Effector memory CD8-positive, alpha-beta T cell (primary cell): ENCODE results near the gene LRRC4B.
A peak's percentile ranks its signal among the peaks of the same experiment; 100 is the strongest.
"Not testable (repeated sequence)": the region's sequence is repeated elsewhere in the genome, so short reads cannot be mapped to it uniquely, and the experiment has no call there.

Experiments
- ATAC-seq: fragments of 150-1000 bp; cut with Tn5 transposase; replicated peaks from 2 replicates; pipeline ENCODE4 v1.10.0; 2021; ENCODE audit warnings: mild to moderate bottlenecking, moderate library complexity
- DNase-seq, 3 experiments: peaks; one replicate each; pipeline ENCODE4 v3.0.0; 2021
- H3K27ac Mint-ChIP-seq, 2 donors: one replicate each; pipeline ENCODE4 v1.8.0; 2022; ENCODE audit warnings: mild to moderate bottlenecking in 2 of 2, mixed read lengths in 2 of 2, moderate library complexity in 2 of 2
- H3K27me3 Mint-ChIP-seq, 2 donors: one replicate each; pipeline ENCODE4 v1.8.0; 2022; ENCODE audit warnings: mixed read lengths in 2 of 2
- H3K36me3 Mint-ChIP-seq: one replicate; pipeline ENCODE4 v1.8.0; 2022; ENCODE audit warnings: mild to moderate bottlenecking, moderate library complexity, mixed read lengths; ENCODE audit not compliant: insufficient read depth
- H3K4me1 Mint-ChIP-seq, 2 donors: one replicate each; pipeline ENCODE4 v1.8.0; 2022; ENCODE audit warnings: low read depth in 2 of 2, mixed read lengths in 2 of 2
- H3K4me3 Mint-ChIP-seq, 2 donors: one replicate each; pipeline ENCODE4 v1.8.0; 2022; ENCODE audit warnings: mild to moderate bottlenecking in 2 of 2, mixed read lengths in 2 of 2, moderate library complexity in 2 of 2
- H3K9me3 Mint-ChIP-seq, 2 donors: one replicate each; pipeline ENCODE4 v1.8.0; 2022; ENCODE audit warnings: mixed read lengths in 2 of 2

LRRC4B gene

GRCh38 chr19:50542943-50543342, 25.3 kb downstream of the LRRC4B start:
- Mint-ChIP-seq H3K4me1 (no peaks in the 10 kb centered on the region), H3K27me3 (peaks cover 4 to 30% of the 10 kb centered on the region in 2 donors), H3K27ac (no peak overlapping the region), H3K4me3 (no peak overlapping the region), H3K36me3 (no peaks in the 10 kb centered on the region), H3K9me3 (no peaks in the 10 kb centered on the region)
- no peak for ATAC-seq
- no peak for DNase-seq

- Mint-ChIP-seq H3K4me1 (no peaks in the 10 kb centered on the region), H3K36me3 (no peaks in the 10 kb centered on the region), H3K9me3 (peaks cover 5 to 8% of the 10 kb centered on the region in 2 donors), H3K27me3 (peaks cover 26 to 36% of the 10 kb centered on the region in 2 donors), H3K4me3 (no peak overlapping the region), H3K27ac (no peak overlapping the region)
- peak; percentile 32 to 51 (median 50) for DNase-seq
- ATAC-seq = peak; percentile 33
Observed at GRCh38 chr19:50537769-50538230, 30.4 kb downstream of the LRRC4B start.

DNA sequence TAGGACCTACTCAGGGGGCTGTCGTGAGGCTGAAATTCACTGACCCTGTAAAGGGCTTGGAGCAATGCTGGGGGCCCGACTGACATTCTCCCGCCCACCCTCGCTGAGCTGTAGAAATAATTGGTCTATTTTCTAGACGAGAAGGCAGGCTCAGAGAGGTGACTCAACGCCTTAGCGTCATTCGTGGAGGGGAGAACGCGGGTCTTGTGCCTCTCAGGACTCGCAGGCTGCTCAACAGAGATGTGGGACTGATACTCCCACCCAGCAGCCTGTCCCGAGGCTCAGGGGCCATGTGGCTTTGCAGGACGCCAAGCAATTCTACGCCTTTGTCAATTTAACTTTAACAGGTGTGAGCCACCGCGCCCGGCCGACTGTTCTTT, 30.9 kb downstream of the LRRC4B start:
- Mint-ChIP-seq H3K27me3 (peaks cover 31 to 40% of the 10 kb centered on the region in 2 donors), H3K36me3 (no peaks in the 10 kb centered on the region), H3K9me3 (peaks cover 7 to 13% of the 10 kb centered on the region in 2 donors), H3K27ac (no peak overlapping the region), H3K4me3 (no peak overlapping the region), H3K4me1 (no peaks in the 10 kb centered on the region)
- DNase-seq (no peak), ATAC-seq (no peak)

DNA sequence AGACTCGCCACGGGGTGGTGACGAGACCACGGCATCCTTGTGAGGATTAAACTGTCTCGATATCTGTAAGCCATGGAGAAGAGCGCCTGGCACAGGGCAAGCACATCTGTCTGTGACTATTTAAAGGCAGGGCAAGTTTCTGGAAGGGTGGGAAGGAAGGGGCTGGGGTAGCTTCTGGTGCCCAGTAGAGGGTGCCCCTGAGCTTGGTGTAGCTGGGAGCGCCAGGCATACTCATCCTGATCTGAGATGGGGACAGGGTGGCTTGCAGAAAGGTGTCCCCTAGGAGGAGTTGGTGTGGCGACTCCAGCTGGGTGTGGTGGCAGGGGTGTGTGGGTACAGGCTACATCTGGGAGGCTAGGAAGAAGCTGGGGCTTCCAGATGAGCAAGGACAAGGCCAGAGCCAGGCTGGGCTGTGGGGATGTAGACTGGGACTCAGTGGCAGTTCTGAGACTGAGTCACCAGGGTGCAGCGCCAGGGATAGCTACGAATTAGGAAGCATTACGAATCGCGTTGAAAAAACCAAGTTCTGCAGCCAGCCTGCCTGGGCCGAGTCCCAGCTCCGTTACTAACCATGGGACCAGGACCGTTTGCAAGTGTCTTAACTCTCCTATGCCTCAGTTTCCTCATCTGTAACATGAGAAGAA, 31.5 kb downstream of the LRRC4B start:
- Mint-ChIP-seq H3K27me3 (peaks cover 34 to 40% of the 10 kb centered on the region in 2 donors), H3K9me3 (peaks cover 7 to 16% of the 10 kb centered on the region in 2 donors), H3K27ac (no peak overlapping the region), H3K4me1 (no peaks in the 10 kb centered on the region), H3K4me3 (no peak overlapping the region), H3K36me3 (no peaks in the 10 kb centered on the region)
- no peak for ATAC-seq
- no peak for DNase-seq

DNA sequence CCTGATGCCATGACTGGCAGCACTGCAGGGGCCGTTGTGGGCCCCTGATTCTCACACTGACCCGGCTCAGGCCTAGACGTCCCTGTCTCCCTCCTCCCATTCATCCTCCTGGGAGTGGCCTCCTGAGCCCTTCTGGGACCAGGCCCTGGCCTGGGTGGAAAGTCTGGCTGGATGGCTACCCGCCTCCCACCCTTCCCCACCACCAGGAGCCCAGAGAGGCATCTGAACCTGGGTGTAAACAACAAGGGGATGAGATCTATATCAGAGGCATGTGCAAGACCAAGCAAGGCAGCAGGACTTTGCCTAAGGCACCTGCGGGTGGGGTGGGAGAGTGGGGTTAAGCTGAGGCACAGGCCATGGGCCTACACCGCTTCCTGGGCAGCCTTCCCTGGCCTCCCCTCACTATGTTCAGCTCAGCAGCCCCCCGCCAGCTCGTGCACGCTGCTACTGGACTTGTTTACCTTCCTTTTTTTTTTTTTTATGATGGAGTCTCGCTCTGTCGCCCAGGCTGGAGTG, 32.5 kb downstream of the LRRC4B start:
- H3K27me3 Mint-ChIP-seq = peaks cover 39 to 47% of the 10 kb centered on the region in 2 donors
- H3K9me3 Mint-ChIP-seq = peaks cover 7 to 16% of the 10 kb centered on the region in 2 donors
- no peak overlapping the region for H3K4me3 Mint-ChIP-seq
- no peaks in the 10 kb centered on the region for H3K4me1 Mint-ChIP-seq
- no peaks in the 10 kb centered on the region for H3K36me3 Mint-ChIP-seq
- DNase-seq = no peak
- ATAC-seq = no peak
- no peak overlapping the region for H3K27ac Mint-ChIP-seq

GRCh38 chr19:50534478-50534877, 33.8 kb downstream of the LRRC4B start:
- H3K27me3 Mint-ChIP-seq = peaks cover 48 to 58% of the 10 kb centered on the region in 2 donors
- ATAC-seq (no peak), DNase-seq (no peak)
- no peak overlapping the region for H3K27ac Mint-ChIP-seq
- H3K36me3 Mint-ChIP-seq = no peaks in the 10 kb centered on the region
- H3K4me1 Mint-ChIP-seq = no peaks in the 10 kb centered on the region
- H3K9me3 Mint-ChIP-seq = peaks cover 7 to 16% of the 10 kb centered on the region in 2 donors
- H3K4me3 Mint-ChIP-seq = no peak overlapping the region

GRCh38 chr19:50532952-50533351, 35.3 kb downstream of the LRRC4B start:
- Mint-ChIP-seq H3K9me3 (peaks cover 7 to 16% of the 10 kb centered on the region in 2 donors), H3K4me3 (no peak overlapping the region), H3K27ac (no peak overlapping the region), H3K36me3 (no peaks in the 10 kb centered on the region), H3K4me1 (no peaks in the 10 kb centered on the region), H3K27me3 (peaks cover 44 to 69% of the 10 kb centered on the region in 2 donors)
- no peak for ATAC-seq
- DNase-seq = no peak

- no peak for DNase-seq
- ATAC-seq = no peak
- H3K27me3 Mint-ChIP-seq = peaks cover 35 to 53% of the 10 kb centered on the region in 2 donors
- H3K36me3 Mint-ChIP-seq = peaks cover 3% of the 10 kb centered on the region
- H3K4me1 Mint-ChIP-seq = no peaks in the 10 kb centered on the region
- no peak overlapping the region for H3K4me3 Mint-ChIP-seq
- peaks cover 7 to 16% of the 10 kb centered on the region in 2 donors for H3K9me3 Mint-ChIP-seq
- no peak overlapping the region for H3K27ac Mint-ChIP-seq
Observed at GRCh38 chr19:50531171-50531612, 37.0 kb downstream of the LRRC4B start.

GRCh38 chr19:50528052-50528451, 40.2 kb downstream of the LRRC4B start:
- not testable (repeated sequence) for H3K9me3 Mint-ChIP-seq, H3K36me3 Mint-ChIP-seq, DNase-seq, H3K4me1 Mint-ChIP-seq, ATAC-seq, H3K27ac Mint-ChIP-seq, H3K4me3 Mint-ChIP-seq
- H3K27me3 Mint-ChIP-seq = peaks cover 30 to 51% of the 10 kb centered on the region in 2 donors

DNA sequence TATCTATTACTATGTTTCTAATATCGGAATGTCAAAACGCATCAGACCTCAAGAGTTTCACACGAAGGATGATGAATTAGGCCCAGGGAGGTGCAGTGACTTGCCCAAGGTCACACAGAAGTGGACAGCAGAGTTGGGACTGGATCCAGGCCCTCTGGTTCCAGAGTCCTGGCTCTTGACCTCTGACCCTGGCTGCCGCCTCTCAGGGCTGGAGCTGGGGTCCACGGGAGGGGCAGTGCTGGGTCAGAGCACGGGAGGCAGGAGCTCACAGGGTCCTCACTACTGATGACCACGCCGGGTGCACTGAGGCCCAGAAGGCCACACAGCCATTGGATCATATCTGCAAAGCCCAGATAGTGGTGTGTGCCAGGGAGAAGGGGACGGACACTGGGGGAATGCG, 45.4 kb downstream of the LRRC4B start:
- Mint-ChIP-seq H3K9me3 (no peaks in the 10 kb centered on the region), H3K4me1 (no peaks in the 10 kb centered on the region), H3K36me3 (peaks cover 7% of the 10 kb centered on the region), H3K27ac (no peak overlapping the region), H3K4me3 (no peak overlapping the region), H3K27me3 (peaks cover under 1 to 6% of the 10 kb centered on the region in 2 donors)
- DNase-seq (no peak), ATAC-seq (no peak)

- no peak for ATAC-seq
- Mint-ChIP-seq H3K4me1 (no peaks in the 10 kb centered on the region), H3K36me3 (peaks cover 7% of the 10 kb centered on the region), H3K27ac (no peak overlapping the region), H3K9me3 (no peaks in the 10 kb centered on the region), H3K27me3 (peaks cover 0 to 1% of the 10 kb centered on the region in 2 donors), H3K4me3 (no peak overlapping the region)
- DNase-seq = no peak
Observed at GRCh38 chr19:50520822-50521465, 47.3 kb downstream of the LRRC4B start.

DNA sequence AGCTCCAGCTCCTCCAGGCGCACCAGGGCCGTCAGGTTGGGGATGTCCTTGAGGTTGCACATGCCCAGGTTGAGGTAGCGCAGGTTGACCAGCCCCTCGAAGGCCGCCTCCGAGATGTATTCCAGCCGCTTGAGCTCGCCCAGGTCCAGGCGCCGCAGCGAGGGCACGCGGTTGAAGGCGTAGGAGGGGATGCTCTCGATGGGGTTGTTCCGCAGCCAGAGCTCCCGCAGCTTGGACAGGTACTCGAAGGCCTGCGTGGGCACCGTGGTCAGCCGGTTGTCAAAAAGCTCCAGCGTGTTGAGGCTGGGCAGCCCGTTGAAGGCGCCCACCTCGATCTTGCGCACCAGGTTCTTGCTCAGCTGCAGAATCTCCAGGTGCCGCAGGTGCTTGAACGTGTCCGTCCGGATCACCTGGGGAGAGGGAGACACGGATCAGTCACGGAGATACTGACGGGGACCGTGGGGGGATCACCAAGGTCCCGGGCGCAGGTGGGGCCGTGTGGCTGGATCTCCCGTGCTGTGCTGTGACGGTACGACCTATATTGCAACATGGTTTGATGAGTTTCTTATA, 49.1 kb downstream of the LRRC4B start:
- DNase-seq = no peak
- peaks cover 0 to 7% of the 10 kb centered on the region in 2 donors for H3K27me3 Mint-ChIP-seq
- no peak overlapping the region for H3K4me3 Mint-ChIP-seq
- peaks cover 0 to 1% of the 10 kb centered on the region in 2 donors for H3K4me1 Mint-ChIP-seq
- H3K36me3 Mint-ChIP-seq = peaks cover 10% of the 10 kb centered on the region
- no peaks in the 10 kb centered on the region for H3K9me3 Mint-ChIP-seq
- H3K27ac Mint-ChIP-seq = no peak overlapping the region
- ATAC-seq = no peak

- DNase-seq (no peak), ATAC-seq (no peak)
- H3K27ac Mint-ChIP-seq = no peak overlapping the region
- H3K4me1 Mint-ChIP-seq = peaks cover 0 to 2% of the 10 kb centered on the region in 2 donors
- H3K9me3 Mint-ChIP-seq = no peaks in the 10 kb centered on the region
- H3K4me3 Mint-ChIP-seq = no peak overlapping the region
- peaks cover 10% of the 10 kb centered on the region for H3K36me3 Mint-ChIP-seq
- peaks cover 0 to 7% of the 10 kb centered on the region in 2 donors for H3K27me3 Mint-ChIP-seq
Observed at GRCh38 chr19:50518091-50519005, 49.9 kb downstream of the LRRC4B start.
